Stimulated activated CD4-positive, alpha-beta T cell treated with anti-CD3 and anti-CD28 coated beads, Interleukin-1b, Interleukin-23, amount 100 ng/mL, for 48 hours (primary cell): ENCODE data around the gene ADCY4.
"Not testable (repeated sequence)": the region's sequence is repeated elsewhere in the genome, so short reads cannot be mapped to it uniquely, and the experiment has no call there.

Source experiments
- DNase-seq: peaks from one replicate; pipeline ENCODE4 v3.0.0-alpha.2; 2020

The ADCY4 gene

DNA sequence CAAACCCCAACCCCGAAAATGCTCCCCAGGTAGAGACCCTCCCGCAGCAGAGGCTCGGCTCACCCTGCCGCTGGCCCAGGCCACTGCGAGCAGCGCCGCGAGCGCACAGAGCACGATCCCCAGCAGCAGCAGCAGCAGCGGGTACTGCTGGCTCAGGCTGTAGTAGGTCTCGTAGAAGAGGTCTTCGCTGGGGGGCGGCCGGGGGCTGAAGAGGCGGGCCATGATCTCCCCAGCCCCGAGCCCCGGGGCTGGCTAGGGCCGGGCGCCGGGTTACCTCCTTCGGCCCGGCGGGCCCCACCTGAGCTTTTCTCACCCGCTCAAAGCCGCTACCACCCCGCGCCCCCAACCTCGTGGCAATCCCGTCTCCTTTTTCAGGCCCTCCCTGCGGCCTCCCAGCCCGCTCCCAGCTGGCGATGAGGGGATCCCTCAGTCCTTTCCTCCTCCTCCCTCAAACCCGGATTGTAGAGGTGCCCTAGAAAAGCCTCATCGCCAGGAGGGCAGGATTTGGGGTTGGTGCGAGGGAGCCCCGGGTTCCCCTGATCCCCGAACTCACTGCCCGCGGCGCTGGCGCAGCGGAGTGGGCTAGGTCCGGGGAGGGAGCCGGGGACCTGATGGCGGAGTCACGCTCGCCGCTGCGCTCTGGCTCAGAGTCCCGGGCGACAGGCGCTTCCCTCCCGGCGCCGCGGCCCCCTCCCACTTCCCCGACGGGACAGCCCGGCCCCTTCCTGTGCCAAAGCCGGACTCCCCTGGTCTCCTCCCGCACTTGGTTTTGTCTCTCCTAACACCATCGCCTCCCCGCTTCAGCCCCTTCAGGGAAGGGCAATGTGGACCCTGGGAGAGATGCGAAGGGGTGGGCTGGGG is at the start of gene ADCY4:
Gene ADCY4 (minus strand): TSS at position 641 of the 861 bp plus-strand sequence. CDS start 419 bp downstream, at position 222.
- DNase-seq: no peak

DNA sequence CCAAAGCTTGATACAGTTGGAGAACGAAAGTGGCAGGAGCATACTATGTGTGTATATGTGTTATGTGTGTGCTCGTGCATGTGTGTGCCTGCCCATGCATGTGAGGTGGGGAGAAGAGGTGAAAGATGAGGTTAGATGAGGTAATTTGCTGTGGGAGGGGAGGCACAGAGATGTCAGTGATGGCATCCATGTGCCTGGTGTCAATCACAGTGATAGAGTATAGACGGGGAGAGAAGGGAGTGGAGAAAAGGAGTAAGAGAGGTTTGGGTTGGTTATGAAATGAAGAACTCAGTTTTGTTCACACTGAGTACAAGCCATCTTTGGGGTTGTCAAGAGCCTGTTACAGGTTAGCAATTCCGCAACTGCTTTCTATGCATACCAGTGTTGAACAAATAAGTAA is 49.3 kb upstream of the ADCY4 start:
- DNase-seq: no peak

DNA sequence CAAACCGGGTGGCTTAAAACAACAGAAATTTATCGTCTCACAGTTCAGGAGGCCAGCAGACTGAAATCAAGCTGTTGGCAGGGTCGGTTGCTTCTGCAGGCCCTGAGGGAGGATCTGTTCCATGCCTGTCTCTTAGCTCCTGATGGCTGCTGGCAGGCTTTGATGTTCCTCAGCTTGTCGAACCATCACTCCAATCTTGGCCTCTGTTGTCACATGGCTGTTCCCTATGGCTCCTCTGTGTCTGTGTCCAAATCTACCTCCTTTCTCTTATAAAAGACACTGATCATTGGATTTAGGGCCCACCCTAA is 47.1 kb upstream of the ADCY4 start:
- no peak for DNase-seq

DNA sequence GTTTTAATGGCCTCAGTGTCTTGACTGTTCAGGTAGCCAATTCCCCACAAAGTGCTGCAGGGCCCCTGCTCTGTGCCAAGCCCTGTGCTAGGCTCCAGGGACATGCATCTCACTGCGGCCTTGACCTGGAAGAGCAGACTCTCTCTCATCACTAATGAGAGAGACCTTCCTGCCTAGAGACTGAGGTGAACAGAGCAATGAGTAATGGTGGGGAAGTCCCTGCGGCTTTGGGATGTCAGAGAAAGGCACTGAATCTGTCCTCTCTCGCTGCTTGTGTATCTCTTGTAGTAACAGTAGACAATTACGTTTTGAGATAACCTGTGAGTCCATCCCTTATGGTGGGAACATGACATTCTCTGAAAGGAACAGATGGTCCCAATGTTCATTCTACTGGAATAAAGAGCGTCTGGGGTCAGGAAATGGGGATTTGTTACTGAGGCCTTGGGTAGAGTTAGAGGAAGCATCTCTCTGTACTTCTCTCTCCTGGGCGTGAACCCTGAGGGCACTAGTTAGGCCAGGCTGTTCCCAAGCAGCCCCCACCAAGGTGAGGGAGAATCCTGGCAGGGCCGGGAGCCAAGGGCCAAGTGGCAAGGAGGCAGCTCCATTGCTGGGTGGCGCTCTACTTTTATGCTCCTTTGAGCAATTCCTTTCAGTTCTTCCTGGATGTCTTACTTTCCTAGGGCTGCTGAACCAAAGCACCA is 46.6 kb upstream of the ADCY4 start:
- no peak for DNase-seq

DNA sequence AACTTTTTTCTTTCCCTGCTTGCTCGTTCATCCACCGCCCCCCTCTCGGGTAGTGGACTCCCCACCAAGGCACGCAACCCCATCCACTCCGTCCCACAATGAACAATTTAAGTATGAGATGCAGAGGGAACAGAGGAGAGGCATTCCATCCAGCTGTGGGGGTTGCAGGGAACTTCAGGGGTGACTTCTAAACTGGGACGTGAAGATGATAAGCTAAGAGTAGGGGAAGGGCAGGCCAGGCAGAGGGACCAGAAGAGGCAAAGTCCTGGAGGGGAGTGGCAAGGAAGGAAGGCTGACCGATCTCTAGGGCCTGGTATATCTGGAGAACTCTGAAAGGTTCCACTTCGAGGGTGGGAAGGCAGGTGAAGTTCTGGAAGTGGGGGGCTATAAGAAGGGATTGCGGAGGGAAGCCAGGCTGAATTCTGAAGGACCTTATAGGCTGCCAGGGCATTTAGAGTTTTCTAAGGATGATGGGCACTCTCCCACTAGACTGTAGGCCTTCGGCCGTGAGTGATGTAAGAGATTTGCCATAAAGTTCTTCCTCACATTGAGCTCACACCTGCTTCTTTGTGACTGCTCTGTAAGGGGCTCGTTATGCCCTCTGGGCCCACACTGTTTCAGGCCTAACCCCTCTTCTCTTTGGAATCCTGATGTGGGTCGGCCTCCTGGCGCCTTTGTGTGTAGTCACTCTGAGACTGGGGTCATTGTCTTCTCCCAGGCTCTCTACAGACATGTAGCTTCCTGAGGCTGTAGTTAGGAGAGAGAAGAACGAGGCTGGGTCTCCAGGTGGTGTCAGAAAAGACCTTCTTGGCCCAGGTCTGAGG is 45.2 kb upstream of the ADCY4 start:
- no peak for DNase-seq

DNA sequence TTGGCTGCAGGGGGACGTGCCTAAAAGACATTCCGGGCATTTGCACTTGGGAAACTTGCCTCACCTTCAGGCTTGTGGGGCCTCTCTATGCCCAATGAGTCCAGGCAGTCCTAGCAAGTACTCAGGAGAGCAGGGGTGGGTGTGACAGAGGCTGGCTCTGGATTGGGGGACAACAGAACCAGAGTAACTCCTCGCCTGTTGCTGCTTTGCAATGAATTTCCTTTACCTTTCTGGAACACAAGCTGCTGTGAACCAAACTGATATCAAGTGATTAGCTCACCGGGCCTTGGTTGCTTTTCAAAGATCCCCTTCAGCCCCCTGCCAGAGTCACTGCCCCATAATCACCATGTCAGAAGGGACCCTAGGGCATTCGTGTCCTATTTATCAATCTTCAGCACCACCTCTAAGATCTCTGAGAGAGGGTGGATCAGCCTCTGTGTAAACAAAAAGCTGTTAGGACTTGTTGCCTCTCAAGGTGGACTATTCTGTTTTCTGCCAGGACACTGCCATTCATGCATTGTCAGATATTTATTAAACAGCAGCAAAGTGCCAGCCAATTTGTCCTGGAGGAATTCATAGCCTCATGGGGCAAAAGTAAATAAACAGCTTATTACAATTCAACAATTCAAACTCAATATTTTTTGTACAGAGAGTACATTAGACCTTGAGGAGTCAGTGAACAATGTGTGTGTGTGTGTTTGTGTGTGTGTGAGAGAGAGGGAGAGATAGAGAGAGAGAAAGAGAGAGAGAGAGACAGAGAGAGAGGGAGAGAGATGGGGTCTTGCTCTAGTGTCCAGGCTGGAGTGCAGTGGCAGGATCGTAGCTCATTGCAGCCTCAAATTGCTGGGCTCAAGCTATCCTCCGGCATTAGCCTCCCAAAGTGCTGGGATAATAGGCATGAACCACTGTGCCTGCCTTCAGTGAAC is 44.4 kb upstream of the ADCY4 start:
- DNase-seq: no peak

DNA sequence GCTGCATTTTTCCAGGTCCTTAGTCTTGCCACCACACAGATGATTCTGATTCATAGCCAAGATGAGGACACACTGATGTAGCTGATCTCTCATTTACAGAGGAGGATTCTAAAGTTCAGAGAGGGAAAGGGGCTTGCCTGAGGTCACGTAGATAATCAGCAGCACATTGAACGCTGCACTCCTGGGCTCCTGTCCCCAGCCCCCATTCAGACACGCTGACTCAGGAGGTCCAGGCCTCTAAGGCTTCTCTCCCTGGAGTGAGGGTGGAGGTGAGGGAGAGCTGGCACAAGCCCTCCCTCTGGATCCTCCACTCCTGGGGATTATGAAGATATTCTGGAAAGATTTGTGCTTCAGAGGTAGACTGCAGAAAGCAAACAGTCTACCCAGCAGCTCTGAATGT is 43.5 kb upstream of the ADCY4 start:
- no peak for DNase-seq

DNA sequence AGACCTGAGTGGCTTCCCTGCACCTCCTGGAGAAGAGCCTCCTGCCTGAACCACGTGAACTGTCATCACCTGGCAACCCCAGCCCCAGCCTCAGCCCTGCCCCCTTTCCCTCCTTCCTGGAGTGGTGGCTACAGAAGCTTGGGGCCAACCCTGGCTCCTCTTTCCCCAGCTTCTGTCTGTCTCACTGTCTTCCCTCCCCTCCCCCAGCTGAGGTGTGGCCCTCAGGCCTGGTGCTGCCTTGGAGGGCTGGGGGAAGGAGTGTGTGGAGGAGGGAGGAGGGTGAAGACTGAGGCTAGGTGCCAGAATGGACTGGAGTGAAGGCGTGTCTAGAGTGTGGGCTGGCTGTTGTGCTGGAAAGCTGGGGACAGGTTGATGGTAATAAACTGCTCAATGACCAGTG is 42.8 kb upstream of the ADCY4 start:
- DNase-seq: no peak

DNA sequence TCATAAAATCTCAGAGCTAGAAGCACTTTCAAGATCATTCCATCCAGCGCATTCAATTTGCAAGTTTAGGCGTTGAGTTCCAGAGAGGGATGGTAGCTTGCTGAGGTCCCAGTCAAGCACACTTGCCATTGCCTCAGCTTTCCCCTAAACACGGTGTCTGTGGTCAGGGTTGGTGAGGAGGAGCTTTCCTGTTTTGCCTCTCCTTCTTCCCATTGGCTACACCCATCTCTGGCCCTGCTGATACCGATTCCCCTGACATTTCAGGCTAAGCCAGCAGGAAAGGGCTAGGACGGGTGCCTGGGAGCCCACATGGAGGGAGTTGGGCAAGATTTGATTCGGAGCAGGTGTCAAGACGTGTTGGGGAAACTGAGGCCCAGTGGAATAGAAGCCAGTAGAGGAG is 42.3 kb upstream of the ADCY4 start:
- DNase-seq: no peak

DNA sequence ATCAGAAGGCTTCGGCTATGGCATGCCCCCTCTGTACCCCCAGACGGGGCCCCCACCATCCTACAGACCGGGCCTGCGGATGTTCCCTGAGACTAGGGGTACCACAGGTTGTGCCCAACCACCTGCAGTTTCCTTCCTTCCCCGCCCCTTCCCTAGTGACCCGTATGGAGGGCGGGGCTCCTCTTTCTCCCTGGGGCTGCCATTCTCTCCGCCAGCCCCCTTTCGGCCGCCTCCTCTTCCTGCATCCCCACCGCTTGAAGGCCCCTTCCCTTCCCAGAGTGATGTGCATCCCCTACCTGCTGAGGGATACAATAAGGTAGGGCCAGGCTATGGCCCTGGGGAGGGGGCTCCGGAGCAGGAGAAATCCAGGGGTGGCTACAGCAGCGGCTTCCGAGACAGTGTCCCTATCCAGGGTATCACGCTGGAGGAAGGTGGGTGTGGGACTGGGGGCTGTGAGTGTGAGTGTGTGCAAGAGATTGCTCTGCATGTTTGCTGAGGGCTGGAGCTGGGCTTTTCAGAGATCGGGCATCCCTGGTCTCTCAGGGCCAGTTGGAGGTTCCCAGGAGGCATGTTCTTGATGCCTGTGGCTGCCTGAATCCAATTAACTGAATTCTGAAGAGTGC is 41.7 kb upstream of the ADCY4 start:
- DNase-seq: no peak

DNA sequence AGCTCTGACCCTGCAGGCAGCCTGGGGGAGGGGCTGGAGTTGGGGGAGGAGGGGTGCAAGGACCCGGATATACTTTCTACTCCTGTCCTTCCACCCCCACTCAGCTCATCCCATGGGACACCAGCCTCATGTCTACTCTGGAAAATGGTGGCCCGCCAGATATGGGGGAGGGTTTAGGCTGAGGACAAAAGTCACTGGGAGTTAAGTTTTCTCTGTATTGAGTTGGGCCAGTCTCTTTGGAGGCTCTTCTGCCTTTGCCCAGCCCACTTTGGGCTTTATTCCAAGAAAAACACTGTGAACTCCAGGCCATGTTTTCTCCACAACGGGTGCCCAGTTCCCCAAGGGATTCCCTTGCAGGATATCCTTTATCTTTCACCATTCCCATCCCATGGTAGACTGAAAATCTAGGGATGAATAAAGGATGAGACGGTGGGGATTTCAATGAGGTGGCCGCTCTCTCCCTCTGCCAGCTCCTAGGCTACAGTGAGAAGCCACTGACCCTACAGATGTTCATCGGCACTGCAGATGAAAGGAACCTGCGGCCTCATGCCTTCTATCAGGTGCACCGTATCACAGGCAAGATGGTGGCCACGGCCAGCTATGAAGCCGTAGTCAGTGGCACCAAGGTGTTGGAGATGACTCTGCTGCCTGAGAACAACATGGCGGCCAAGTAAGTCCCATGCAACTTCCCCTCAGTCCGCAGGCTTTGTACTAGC is 38.0 kb upstream of the ADCY4 start:
- DNase-seq: no peak

DNA sequence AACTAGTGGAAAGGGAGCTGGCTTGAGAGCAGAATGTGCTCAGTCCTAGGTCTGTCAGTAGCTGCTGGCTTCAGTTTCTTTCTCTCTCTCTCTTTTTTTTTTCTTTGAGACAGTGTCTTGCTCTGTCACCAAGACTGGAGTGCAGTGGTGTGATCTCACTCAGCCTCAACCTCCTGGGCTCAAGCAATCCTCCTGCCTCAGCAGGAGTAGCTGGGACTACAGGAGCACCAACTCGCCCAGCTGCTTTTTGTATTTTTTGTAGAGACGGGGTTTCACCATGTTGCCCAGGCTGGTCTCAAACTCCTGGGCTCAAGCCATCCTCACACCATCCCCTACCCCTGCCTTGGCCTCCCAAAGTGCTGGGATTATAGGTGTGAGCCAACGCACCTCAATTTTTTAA is 36.7 kb upstream of the ADCY4 start:
- not testable (repeated sequence) for DNase-seq

DNA sequence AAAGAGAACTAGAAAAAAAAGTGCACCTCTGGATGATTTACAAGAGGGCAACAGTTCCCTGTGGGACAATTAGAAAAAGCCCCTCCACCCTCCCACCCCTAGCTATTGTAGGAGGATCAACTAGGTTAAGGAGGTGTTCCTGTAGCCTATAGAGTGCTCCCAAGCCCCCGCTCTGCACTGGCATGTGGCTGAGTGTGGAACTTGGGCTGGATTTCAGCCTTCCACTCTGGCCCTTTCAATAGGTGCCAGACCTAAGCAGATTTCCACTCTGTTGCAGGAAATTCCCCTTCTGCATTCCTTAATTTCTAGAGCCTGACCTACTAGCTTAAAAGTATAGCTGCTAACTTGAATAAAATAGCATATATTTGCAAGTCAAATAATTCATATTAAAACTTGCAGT is 35.9 kb upstream of the ADCY4 start:
- no peak for DNase-seq

DNA sequence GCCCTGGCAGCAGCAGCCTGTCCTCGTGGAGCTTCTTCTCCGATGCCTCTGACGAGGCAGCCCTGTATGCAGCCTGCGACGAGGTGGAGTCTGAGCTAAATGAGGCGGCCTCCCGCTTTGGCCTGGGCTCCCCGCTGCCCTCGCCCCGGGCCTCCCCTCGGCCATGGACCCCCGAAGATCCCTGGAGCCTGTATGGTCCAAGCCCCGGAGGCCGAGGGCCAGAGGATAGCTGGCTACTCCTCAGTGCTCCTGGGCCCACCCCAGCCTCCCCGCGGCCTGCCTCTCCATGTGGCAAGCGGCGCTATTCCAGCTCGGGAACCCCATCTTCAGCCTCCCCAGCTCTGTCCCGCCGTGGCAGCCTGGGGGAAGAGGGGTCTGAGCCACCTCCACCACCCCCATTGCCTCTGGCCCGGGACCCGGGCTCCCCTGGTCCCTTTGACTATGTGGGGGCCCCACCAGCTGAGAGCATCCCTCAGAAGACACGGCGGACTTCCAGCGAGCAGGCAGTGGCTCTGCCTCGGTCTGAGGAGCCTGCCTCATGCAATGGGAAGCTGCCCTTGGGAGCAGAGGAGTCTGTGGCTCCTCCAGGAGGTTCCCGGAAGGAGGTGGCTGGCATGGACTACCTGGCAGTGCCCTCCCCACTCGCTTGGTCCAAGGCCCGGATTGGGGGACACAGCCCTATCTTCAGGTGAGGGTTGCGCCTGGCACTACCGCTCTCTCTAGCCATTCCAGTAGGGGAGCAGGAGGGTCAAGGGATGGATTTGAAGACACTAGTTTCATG is 35.2 kb upstream of the ADCY4 start:
- DNase-seq: no peak

DNA sequence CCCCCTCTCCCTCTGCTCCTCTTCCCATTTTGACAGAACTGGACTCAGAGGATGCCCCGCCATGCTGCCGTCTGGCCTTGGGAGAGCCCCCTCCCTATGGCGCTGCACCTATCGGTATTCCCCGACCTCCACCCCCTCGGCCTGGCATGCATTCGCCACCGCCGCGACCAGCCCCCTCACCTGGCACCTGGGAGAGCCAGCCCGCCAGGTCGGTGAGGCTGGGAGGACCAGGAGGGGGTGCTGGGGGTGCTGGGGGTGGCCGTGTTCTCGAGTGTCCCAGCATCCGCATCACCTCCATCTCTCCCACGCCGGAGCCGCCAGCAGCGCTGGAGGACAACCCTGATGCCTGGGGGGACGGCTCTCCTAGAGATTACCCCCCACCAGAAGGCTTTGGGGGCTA is 34.6 kb upstream of the ADCY4 start:
- DNase-seq: no peak

DNA sequence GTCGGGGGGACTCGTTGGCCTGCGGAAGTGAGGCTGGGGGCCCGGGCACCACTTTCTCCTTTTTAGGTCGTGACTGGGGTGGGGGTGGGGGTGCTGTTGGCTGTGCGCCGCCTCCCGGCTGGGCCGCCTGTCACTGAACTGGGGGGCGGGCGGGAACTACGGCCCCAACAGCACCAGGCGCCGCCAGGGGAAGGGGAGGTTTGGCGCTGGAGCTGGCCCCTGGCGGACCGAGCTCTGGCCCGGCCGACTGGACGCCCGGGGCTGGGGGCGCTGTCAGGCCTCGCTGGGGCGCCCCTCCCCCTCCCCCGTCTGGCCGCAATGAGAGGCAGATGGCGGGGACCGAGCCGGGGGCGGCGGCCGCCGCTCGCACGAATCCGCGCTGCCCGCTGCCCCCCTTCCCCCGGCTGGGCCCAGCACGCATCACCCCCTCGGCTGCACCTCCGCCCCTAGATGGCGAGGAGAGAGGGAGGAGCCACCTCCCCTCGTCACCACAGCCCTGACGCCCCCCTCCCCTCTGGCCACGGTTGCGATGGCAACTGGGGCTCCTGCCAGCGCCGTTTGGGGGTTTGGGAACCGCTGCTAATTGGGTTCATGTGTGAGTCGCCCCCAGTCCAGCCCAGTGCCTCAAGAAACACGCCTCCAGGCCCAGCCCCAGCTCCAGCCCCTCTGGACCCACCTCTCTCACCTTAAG is 33.8 kb upstream of the ADCY4 start:
- DNase-seq: no peak

DNA sequence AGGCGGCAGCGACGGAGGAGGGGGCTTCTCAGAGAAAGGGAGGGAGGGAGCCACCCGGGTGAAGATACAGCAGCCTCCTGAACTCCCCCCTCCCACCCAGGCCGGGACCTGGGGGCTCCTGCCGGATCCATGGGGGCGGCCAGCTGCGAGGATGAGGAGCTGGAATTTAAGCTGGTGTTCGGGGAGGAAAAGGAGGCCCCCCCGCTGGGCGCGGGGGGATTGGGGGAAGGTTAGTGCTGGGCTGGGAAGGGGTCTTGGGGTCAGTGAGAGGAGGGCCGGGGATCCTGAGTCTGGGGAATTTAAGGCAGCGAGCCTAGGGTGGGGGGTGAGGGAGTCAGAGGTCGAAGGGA is 33.3 kb upstream of the ADCY4 start:
- DNase-seq: no peak

DNA sequence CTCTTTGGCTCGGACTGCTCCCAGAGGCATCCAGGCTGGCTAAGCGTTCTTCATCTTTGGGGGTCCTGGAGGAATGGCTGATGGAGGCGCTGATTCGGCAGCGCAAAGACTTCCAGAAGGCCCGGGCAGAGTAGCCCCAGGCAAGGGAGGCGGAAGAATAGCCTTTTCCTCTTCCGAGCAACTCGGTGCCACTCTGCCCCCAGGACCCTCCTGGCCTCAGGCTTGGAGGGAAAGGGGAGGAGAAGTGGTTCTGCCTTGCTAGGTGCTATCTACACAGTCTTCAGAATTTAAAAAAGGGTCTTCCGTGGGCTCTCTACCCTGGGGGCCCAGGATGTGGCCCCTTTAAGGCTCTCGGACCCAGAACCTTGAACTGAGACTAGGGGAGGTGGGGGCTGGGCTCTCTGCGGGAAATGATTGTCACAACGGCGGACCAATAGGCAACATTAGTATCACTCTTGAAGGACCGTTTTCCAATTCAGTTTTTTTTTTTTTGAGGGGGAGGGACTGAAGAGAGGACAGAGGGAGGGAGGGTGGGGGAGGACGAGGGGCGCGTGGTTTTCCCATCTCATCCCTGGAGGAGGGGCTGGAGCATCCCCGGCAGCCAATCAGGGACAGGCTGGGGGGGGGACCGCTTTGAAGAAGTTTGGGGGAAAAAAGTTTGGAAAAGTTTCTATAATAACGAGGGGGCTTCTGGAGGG is 32.8 kb upstream of the ADCY4 start, which contains the start of gene NFATC4:
Gene NFATC4 (plus strand): TSS at position 671 of the 698 bp plus-strand sequence. CDS start 157 bp downstream, outside the sequence.
- no peak for DNase-seq
